ENCODE results near the gene RPS6KA1. TPM values are rescaled to one million over a fixed set of nuclear protein-coding genes. Genes with fewer than 3 reads are reported as not detected.

The RPS6KA1 gene
- total and polyA plus RNA-seq, 2 of the 13 experiments (the other 11 are each of a cell fraction or from before 2014, with no cell fraction given), result 19.6 to 24.2 TPM

- TF ChIP-seq HOXA9 (CRISPR knock-in tag; IDR thresholded peaks at IDR 0.05; ENCODE audit: borderline replicate concordance), result peak; percentile 88; the same call in 1 of the 2 replicates
- no peak for TF ChIP-seq MATR3 (CRISPR knock-in tag; IDR thresholded peaks at IDR 0.05)
- TF ChIP-seq ZNF354B (CRISPR knock-in tag; IDR thresholded peaks at IDR 0.05), result no peak
- TF ChIP-seq, protein P1, sequence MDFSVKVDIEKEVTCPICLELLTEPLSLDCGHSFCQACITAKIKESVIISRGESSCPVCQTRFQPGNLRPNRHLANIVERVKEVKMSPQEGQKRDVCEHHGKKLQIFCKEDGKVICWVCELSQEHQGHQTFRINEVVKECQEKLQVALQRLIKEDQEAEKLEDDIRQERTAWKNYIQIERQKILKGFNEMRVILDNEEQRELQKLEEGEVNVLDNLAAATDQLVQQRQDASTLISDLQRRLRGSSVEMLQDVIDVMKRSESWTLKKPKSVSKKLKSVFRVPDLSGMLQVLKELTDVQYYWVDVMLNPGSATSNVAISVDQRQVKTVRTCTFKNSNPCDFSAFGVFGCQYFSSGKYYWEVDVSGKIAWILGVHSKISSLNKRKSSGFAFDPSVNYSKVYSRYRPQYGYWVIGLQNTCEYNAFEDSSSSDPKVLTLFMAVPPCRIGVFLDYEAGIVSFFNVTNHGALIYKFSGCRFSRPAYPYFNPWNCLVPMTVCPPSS (IDR thresholded peaks at IDR 0.05), result no peak
- peak; percentile 53; the same call in 1 of the 2 replicates for TF ChIP-seq BCL6 (CRISPR knock-in tag; IDR thresholded peaks at IDR 0.05)
- no peak for TF ChIP-seq ZNF678 (CRISPR knock-in tag; IDR thresholded peaks at IDR 0.05)
- TF ChIP-seq NFE2L2 (IDR thresholded peaks at IDR 0.05; ENCODE audit: low read length), result no peak
- TF ChIP-seq, protein P2, sequence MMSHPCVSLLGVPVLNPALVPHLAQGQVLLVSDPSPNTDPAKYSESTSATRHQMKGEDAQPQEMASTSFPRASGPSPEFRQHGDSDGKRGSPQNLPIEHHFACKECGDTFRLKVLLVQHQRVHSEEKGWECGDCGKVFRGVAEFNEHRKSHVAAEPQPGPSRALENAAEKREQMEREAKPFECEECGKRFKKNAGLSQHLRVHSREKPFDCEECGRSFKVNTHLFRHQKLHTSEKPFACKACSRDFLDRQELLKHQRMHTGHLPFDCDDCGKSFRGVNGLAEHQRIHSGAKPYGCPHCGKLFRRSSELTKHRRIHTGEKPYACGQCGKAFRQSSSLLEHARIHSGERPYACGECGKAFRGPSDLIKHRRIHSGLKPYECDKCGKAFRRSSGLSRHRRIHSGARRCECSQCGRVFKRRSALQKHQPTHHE (CRISPR knock-in tag; IDR thresholded peaks at IDR 0.05; ENCODE audit: borderline replicate concordance), result peak; percentile 52; the same call in 1 of the 2 replicates
- no peak for TF ChIP-seq PTBP1 (IDR thresholded peaks at IDR 0.05; ENCODE audit: low read depth, low read length, poor library complexity, severe bottlenecking)
- TF ChIP-seq, protein P3, sequence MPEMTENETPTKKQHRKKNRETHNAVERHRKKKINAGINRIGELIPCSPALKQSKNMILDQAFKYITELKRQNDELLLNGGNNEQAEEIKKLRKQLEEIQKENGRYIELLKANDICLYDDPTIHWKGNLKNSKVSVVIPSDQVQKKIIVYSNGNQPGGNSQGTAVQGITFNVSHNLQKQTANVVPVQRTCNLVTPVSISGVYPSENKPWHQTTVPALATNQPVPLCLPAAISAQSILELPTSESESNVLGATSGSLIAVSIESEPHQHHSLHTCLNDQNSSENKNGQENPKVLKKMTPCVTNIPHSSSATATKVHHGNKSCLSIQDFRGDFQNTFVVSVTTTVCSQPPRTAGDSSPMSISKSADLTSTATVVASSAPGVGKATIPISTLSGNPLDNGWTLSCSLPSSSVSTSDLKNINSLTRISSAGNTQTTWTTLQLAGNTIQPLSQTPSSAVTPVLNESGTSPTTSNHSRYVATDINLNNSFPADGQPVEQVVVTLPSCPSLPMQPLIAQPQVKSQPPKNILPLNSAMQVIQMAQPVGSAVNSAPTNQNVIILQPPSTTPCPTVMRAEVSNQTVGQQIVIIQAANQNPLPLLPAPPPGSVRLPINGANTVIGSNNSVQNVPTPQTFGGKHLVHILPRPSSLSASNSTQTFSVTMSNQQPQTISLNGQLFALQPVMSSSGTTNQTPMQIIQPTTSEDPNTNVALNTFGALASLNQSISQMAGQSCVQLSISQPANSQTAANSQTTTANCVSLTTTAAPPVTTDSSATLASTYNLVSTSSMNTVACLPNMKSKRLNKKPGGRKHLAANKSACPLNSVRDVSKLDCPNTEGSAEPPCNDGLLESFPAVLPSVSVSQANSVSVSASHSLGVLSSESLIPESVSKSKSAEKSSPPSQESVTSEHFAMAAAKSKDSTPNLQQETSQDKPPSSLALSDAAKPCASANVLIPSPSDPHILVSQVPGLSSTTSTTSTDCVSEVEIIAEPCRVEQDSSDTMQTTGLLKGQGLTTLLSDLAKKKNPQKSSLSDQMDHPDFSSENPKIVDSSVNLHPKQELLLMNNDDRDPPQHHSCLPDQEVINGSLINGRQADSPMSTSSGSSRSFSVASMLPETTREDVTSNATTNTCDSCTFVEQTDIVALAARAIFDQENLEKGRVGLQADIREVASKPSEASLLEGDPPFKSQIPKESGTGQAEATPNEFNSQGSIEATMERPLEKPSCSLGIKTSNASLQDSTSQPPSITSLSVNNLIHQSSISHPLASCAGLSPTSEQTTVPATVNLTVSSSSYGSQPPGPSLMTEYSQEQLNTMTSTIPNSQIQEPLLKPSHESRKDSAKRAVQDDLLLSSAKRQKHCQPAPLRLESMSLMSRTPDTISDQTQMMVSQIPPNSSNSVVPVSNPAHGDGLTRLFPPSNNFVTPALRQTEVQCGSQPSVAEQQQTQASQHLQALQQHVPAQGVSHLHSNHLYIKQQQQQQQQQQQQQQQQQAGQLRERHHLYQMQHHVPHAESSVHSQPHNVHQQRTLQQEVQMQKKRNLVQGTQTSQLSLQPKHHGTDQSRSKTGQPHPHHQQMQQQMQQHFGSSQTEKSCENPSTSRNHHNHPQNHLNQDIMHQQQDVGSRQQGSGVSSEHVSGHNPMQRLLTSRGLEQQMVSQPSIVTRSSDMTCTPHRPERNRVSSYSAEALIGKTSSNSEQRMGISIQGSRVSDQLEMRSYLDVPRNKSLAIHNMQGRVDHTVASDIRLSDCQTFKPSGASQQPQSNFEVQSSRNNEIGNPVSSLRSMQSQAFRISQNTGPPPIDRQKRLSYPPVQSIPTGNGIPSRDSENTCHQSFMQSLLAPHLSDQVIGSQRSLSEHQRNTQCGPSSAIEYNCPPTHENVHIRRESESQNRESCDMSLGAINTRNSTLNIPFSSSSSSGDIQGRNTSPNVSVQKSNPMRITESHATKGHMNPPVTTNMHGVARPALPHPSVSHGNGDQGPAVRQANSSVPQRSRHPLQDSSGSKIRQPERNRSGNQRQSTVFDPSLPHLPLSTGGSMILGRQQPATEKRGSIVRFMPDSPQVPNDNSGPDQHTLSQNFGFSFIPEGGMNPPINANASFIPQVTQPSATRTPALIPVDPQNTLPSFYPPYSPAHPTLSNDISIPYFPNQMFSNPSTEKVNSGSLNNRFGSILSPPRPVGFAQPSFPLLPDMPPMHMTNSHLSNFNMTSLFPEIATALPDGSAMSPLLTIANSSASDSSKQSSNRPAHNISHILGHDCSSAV (CRISPR knock-in tag; IDR thresholded peaks at IDR 0.05; ENCODE audit: borderline replicate concordance), result no peak
- peak; percentile 83 for TF ChIP-seq SPEN (CRISPR knock-in tag; IDR thresholded peaks at IDR 0.05; ENCODE audit: low read depth)
- no peak for TF ChIP-seq GATAD1 (CRISPR knock-in tag; IDR thresholded peaks at IDR 0.05)
- no peak; the same call in 1 of the 2 replicates for TF ChIP-seq FOXK1 (CRISPR knock-in tag; IDR thresholded peaks at IDR 0.05; ENCODE audit: borderline replicate concordance, low read depth)
- TF ChIP-seq ZNF30 (CRISPR knock-in tag; IDR thresholded peaks at IDR 0.05), result no peak
- TF ChIP-seq KLF6 (CRISPR knock-in tag; IDR thresholded peaks at IDR 0.05), result no peak
- peak; percentile 92 for TF ChIP-seq BHLHE40 (IDR thresholded peaks at IDR 0.05; ENCODE audit: low read length)
- no peak; the same call in none of the 2 replicates for TF ChIP-seq ZNF83 (CRISPR knock-in tag; IDR thresholded peaks at IDR 0.05; ENCODE audit: borderline replicate concordance)
- no peak; the same call in 1 of the 2 replicates for TF ChIP-seq NFKB2 (CRISPR knock-in tag; IDR thresholded peaks at IDR 0.05; ENCODE audit: borderline replicate concordance)
- peak; percentile 76 for TF ChIP-seq ZNF883 (CRISPR knock-in tag; IDR thresholded peaks at IDR 0.05; ENCODE audit: not compliant biosample characterization)
- TF ChIP-seq ZNF543 (CRISPR knock-in tag; IDR thresholded peaks at IDR 0.05), result no peak
- TF ChIP-seq ZKSCAN1 (IDR thresholded peaks at IDR 0.05; ENCODE audit: low read length), result no peak
Observed at GRCh38 chr1:26500488-26501175, 28.9 kb upstream of the RPS6KA1 start (continued).
